ENCODE measurements around the gene PABPN1.

PABPN1 gene

GRCh38 chr14:23316300-23316699 lies 5.0 kb upstream of the PABPN1 start:
- Histone ChIP-seq H3K9ac (ENCODE audit: insufficient read length, low read depth) (no peak overlapping the region), H3K4me3 (ENCODE audit: insufficient read length, low read depth) (no peak overlapping the region), H3K27me3 (ENCODE audit: insufficient read depth, insufficient read length) (no peaks in the 10 kb centered on the region), H3K4me1 (ENCODE audit: insufficient read depth, insufficient read length) (no peaks in the 10 kb centered on the region), H3K9me3 (ENCODE audit: insufficient read depth, low read length) (no peaks in the 10 kb centered on the region), H3K36me3 (ENCODE audit: insufficient read depth, insufficient read length, low read length) (peaks cover 26% of the 10 kb centered on the region)
- TF ChIP-seq SUZ12 (IDR thresholded peaks at IDR 0.05; ENCODE audit: extremely low read depth, insufficient read depth, insufficient read length) (no peak), YY1 (IDR thresholded peaks at IDR 0.05; ENCODE audit: insufficient read depth, insufficient read length) (no peak), ZNF274 (IDR thresholded peaks at IDR 0.05; ENCODE audit: low read depth, low read length) (no peak)
- no peak for DNase-seq (ENCODE audit: low read depth, low spot score)

- no peaks in the 10 kb centered on the region for H3K4me1 ChIP-seq (ENCODE audit: insufficient read depth, insufficient read length)
- no peaks in the 10 kb centered on the region for H3K9me3 ChIP-seq (ENCODE audit: insufficient read depth, low read length)
- H3K4me3 ChIP-seq (ENCODE audit: insufficient read length, low read depth), result peak overlapping the region; percentile 68
- peak overlapping the region; percentile 79 for H3K9ac ChIP-seq (ENCODE audit: insufficient read length, low read depth)
- peaks cover 41% of the 10 kb centered on the region for H3K36me3 ChIP-seq (ENCODE audit: insufficient read depth, insufficient read length, low read length)
- no peak for TF ChIP-seq YY1 (IDR thresholded peaks at IDR 0.05; ENCODE audit: insufficient read depth, insufficient read length)
- no peak for TF ChIP-seq SUZ12 (IDR thresholded peaks at IDR 0.05; ENCODE audit: extremely low read depth, insufficient read depth, insufficient read length)
- no peak for TF ChIP-seq ZNF274 (IDR thresholded peaks at IDR 0.05; ENCODE audit: low read depth, low read length)
- no peaks in the 10 kb centered on the region for H3K27me3 ChIP-seq (ENCODE audit: insufficient read depth, insufficient read length)
- no peak for DNase-seq (ENCODE audit: low read depth, low spot score)
Observed at GRCh38 chr14:23319746-23320583, 1.3 kb upstream of the PABPN1 start.

- no peak for DNase-seq (ENCODE audit: low read depth, low spot score)
- peaks cover 46% of the 10 kb centered on the region for H3K36me3 ChIP-seq (ENCODE audit: insufficient read depth, insufficient read length, low read length)
- peak overlapping the region; percentile 92 for H3K9ac ChIP-seq (ENCODE audit: insufficient read length, low read depth)
- no peaks in the 10 kb centered on the region for H3K9me3 ChIP-seq (ENCODE audit: insufficient read depth, low read length)
- no peaks in the 10 kb centered on the region for H3K4me1 ChIP-seq (ENCODE audit: insufficient read depth, insufficient read length)
- no peaks in the 10 kb centered on the region for H3K27me3 ChIP-seq (ENCODE audit: insufficient read depth, insufficient read length)
- TF ChIP-seq ZNF274 (IDR thresholded peaks at IDR 0.05; ENCODE audit: low read depth, low read length) (no peak), YY1 (IDR thresholded peaks at IDR 0.05; ENCODE audit: insufficient read depth, insufficient read length) (no peak), SUZ12 (IDR thresholded peaks at IDR 0.05; ENCODE audit: extremely low read depth, insufficient read depth, insufficient read length) (no peak)
- H3K4me3 ChIP-seq (ENCODE audit: insufficient read length, low read depth), result peak overlapping the region; percentile 83
Observed at GRCh38 chr14:23321572-23322547, 603 bp downstream of the PABPN1 start.

- no peaks in the 10 kb centered on the region for H3K9me3 ChIP-seq (ENCODE audit: insufficient read depth, low read length)
- H3K36me3 ChIP-seq (ENCODE audit: insufficient read depth, insufficient read length, low read length), result peaks cover 45% of the 10 kb centered on the region
- peak overlapping the region; percentile 92 for H3K9ac ChIP-seq (ENCODE audit: insufficient read length, low read depth)
- H3K4me3 ChIP-seq (ENCODE audit: insufficient read length, low read depth), result peak overlapping the region; percentile 83
- H3K4me1 ChIP-seq (ENCODE audit: insufficient read depth, insufficient read length), result no peaks in the 10 kb centered on the region
- H3K27me3 ChIP-seq (ENCODE audit: insufficient read depth, insufficient read length), result no peaks in the 10 kb centered on the region
- no peak for DNase-seq (ENCODE audit: low read depth, low spot score)
- TF ChIP-seq YY1 (IDR thresholded peaks at IDR 0.05; ENCODE audit: insufficient read depth, insufficient read length) (no peak), SUZ12 (IDR thresholded peaks at IDR 0.05; ENCODE audit: extremely low read depth, insufficient read depth, insufficient read length) (no peak), ZNF274 (IDR thresholded peaks at IDR 0.05; ENCODE audit: low read depth, low read length) (no peak)
Observed at GRCh38 chr14:23322568-23323517, 1.6 kb downstream of the PABPN1 start.

- H3K4me3 ChIP-seq (ENCODE audit: insufficient read length, low read depth), result no peak overlapping the region
- peaks cover 45% of the 10 kb centered on the region for H3K36me3 ChIP-seq (ENCODE audit: insufficient read depth, insufficient read length, low read length)
Observed at GRCh38 chr14:23323838-23324454, 2.7 kb downstream of the PABPN1 start.

GRCh38 chr14:23324455-23324846 lies 3.2 kb downstream of the PABPN1 start:
- Histone ChIP-seq H3K36me3 (ENCODE audit: insufficient read depth, insufficient read length, low read length) (peaks cover 44% of the 10 kb centered on the region), H3K9me3 (ENCODE audit: insufficient read depth, low read length) (no peaks in the 10 kb centered on the region), H3K4me3 (ENCODE audit: insufficient read length, low read depth) (no peak overlapping the region), H3K27me3 (ENCODE audit: insufficient read depth, insufficient read length) (no peaks in the 10 kb centered on the region), H3K4me1 (ENCODE audit: insufficient read depth, insufficient read length) (no peaks in the 10 kb centered on the region), H3K9ac (ENCODE audit: insufficient read length, low read depth) (peak overlapping the region; percentile 27)
- DNase-seq (ENCODE audit: low read depth, low spot score), result no peak
- TF ChIP-seq YY1 (IDR thresholded peaks at IDR 0.05; ENCODE audit: insufficient read depth, insufficient read length), result no peak
- TF ChIP-seq ZNF274 (IDR thresholded peaks at IDR 0.05; ENCODE audit: low read depth, low read length), result no peak
- TF ChIP-seq SUZ12 (IDR thresholded peaks at IDR 0.05; ENCODE audit: extremely low read depth, insufficient read depth, insufficient read length), result no peak

More at GRCh38 chr14:23323838-23324454, 2.7 kb downstream of the PABPN1 start:
- DNase-seq (ENCODE audit: low read depth, low spot score), result no peak
- no peaks in the 10 kb centered on the region for H3K4me1 ChIP-seq (ENCODE audit: insufficient read depth, insufficient read length)
- no peaks in the 10 kb centered on the region for H3K9me3 ChIP-seq (ENCODE audit: insufficient read depth, low read length)
- H3K27me3 ChIP-seq (ENCODE audit: insufficient read depth, insufficient read length), result no peaks in the 10 kb centered on the region
- no peak for TF ChIP-seq ZNF274 (IDR thresholded peaks at IDR 0.05; ENCODE audit: low read depth, low read length)
- no peak for TF ChIP-seq YY1 (IDR thresholded peaks at IDR 0.05; ENCODE audit: insufficient read depth, insufficient read length)
- TF ChIP-seq SUZ12 (IDR thresholded peaks at IDR 0.05; ENCODE audit: extremely low read depth, insufficient read depth, insufficient read length), result no peak
- peak overlapping the region; percentile 27 for H3K9ac ChIP-seq (ENCODE audit: insufficient read length, low read depth)
